ENCODE results near the gene PURB.
"Not testable (repeated sequence)": the region's sequence is repeated elsewhere in the genome, so short reads cannot be mapped to it uniquely, and the experiment has no call there.

The PURB gene

DNA sequence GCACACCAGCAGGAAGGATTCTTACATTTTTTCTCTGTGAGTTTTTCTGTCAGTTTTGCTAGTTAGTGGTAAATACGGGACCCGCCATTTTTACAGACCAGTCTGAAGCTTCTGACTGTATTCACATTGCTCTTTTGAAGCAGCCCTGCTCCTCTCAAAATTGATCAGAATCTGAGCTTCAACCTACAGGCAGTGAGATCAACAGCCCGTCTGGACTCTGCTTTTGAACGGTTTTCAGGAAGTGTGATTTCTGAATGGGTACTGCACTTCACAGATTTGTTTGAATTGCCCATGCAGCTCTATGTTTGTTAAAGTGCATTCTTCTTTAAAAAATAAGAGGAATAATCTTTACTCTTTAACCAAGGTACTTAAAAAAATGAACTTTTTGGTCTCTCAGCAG lies 8.9 kb downstream of the PURB start:
- no peaks in the 10 kb centered on the region for H3K9me2 ChIP-seq (ENCODE audit: low read depth, low read length)
- H3K79me2 ChIP-seq (ENCODE audit: insufficient read depth, low read length), result peaks cover 2% of the 10 kb centered on the region; the same call in 1 of the 2 replicates
- H3K27me3 ChIP-seq (ENCODE audit: insufficient read depth, low read length), result no peaks in the 10 kb centered on the region
- peaks cover 21% of the 10 kb centered on the region for H3K36me3 ChIP-seq (ENCODE audit: insufficient read depth, low read length)
- H3K4me2 ChIP-seq (ENCODE audit: low read length), result no peak overlapping the region
- no peak overlapping the region for H3K4me3 ChIP-seq (ENCODE audit: low read depth, low read length, poor library complexity, severe bottlenecking)
- H3K27ac ChIP-seq (ENCODE audit: low read depth, low read length, poor library complexity, severe bottlenecking), result no peak overlapping the region
- TF ChIP-seq, protein P1, sequence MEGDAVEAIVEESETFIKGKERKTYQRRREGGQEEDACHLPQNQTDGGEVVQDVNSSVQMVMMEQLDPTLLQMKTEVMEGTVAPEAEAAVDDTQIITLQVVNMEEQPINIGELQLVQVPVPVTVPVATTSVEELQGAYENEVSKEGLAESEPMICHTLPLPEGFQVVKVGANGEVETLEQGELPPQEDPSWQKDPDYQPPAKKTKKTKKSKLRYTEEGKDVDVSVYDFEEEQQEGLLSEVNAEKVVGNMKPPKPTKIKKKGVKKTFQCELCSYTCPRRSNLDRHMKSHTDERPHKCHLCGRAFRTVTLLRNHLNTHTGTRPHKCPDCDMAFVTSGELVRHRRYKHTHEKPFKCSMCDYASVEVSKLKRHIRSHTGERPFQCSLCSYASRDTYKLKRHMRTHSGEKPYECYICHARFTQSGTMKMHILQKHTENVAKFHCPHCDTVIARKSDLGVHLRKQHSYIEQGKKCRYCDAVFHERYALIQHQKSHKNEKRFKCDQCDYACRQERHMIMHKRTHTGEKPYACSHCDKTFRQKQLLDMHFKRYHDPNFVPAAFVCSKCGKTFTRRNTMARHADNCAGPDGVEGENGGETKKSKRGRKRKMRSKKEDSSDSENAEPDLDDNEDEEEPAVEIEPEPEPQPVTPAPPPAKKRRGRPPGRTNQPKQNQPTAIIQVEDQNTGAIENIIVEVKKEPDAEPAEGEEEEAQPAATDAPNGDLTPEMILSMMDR (IDR thresholded peaks at IDR 0.05; ENCODE audit: low read length), result no peak
- no peak for TF ChIP-seq EZH2 (IDR thresholded peaks at IDR 0.05; ENCODE audit: borderline replicate concordance, low read length)
- H3F3A ChIP-seq (ENCODE audit: insufficient read depth, low read length), result peaks cover 3% of the 10 kb centered on the region; the same call in 1 of the 2 replicates
- H3K9me3 ChIP-seq (ENCODE audit: low read length), result peaks cover 9% of the 10 kb centered on the region; the same call in 1 of the 2 replicates
- peaks cover 15% of the 10 kb centered on the region for H3K4me1 ChIP-seq (ENCODE audit: insufficient read depth, low read length, severe bottlenecking)
- H2AFZ ChIP-seq (ENCODE audit: low read length), result no peak overlapping the region
- no peaks in the 10 kb centered on the region for H4K20me1 ChIP-seq (ENCODE audit: insufficient read depth, low read length)
- no peak overlapping the region for H3K9ac ChIP-seq (ENCODE audit: low read length)

GRCh38 chr7:44875241-44875640 lies 10.1 kb downstream of the PURB start:
- no peaks in the 10 kb centered on the region for H3K9me2 ChIP-seq (ENCODE audit: low read depth, low read length)
- H3K27ac ChIP-seq (ENCODE audit: low read depth, low read length, poor library complexity, severe bottlenecking), result no peak overlapping the region
- no peaks in the 10 kb centered on the region for H4K20me1 ChIP-seq (ENCODE audit: insufficient read depth, low read length)
- no peak overlapping the region for H2AFZ ChIP-seq (ENCODE audit: low read length)
- no peak overlapping the region for H3K4me3 ChIP-seq (ENCODE audit: low read depth, low read length, poor library complexity, severe bottlenecking)
- no peaks in the 10 kb centered on the region for H3K79me2 ChIP-seq (ENCODE audit: insufficient read depth, low read length)
- H3K4me2 ChIP-seq (ENCODE audit: low read length), result no peak overlapping the region
- H3K9ac ChIP-seq (ENCODE audit: low read length), result no peak overlapping the region
- peaks cover 10% of the 10 kb centered on the region for H3K36me3 ChIP-seq (ENCODE audit: insufficient read depth, low read length)
- peaks cover 3% of the 10 kb centered on the region; the same call in 1 of the 2 replicates for H3F3A ChIP-seq (ENCODE audit: insufficient read depth, low read length)
- TF ChIP-seq, protein P1 (IDR thresholded peaks at IDR 0.05; ENCODE audit: low read length), result no peak
- peaks cover 4% of the 10 kb centered on the region for H3K4me1 ChIP-seq (ENCODE audit: insufficient read depth, low read length, severe bottlenecking)
- H3K9me3 ChIP-seq (ENCODE audit: low read length), result peaks cover 9% of the 10 kb centered on the region; the same call in 1 of the 2 replicates
- no peaks in the 10 kb centered on the region for H3K27me3 ChIP-seq (ENCODE audit: insufficient read depth, low read length)

- peaks cover 12% of the 10 kb centered on the region for H3K9me3 ChIP-seq (ENCODE audit: low read length)
- H3K27me3 ChIP-seq (ENCODE audit: insufficient read depth, low read length), result no peaks in the 10 kb centered on the region
- H3K36me3 ChIP-seq (ENCODE audit: insufficient read depth, low read length), result no peaks in the 10 kb centered on the region; the same call in 1 of the 2 replicates
- no peak overlapping the region for H3K27ac ChIP-seq (ENCODE audit: low read depth, low read length, poor library complexity, severe bottlenecking)
- no peaks in the 10 kb centered on the region for H4K20me1 ChIP-seq (ENCODE audit: insufficient read depth, low read length)
- no peaks in the 10 kb centered on the region for H3K79me2 ChIP-seq (ENCODE audit: insufficient read depth, low read length)
- no peak overlapping the region for H2AFZ ChIP-seq (ENCODE audit: low read length)
- H3K4me1 ChIP-seq (ENCODE audit: insufficient read depth, low read length, severe bottlenecking), result no peaks in the 10 kb centered on the region
- no peak overlapping the region for H3K9ac ChIP-seq (ENCODE audit: low read length)
- H3K4me3 ChIP-seq (ENCODE audit: low read depth, low read length, poor library complexity, severe bottlenecking), result no peak overlapping the region
- TF ChIP-seq, protein P1 (IDR thresholded peaks at IDR 0.05; ENCODE audit: low read length), result no peak
- TF ChIP-seq EZH2 (IDR thresholded peaks at IDR 0.05; ENCODE audit: borderline replicate concordance, low read length), result no peak
- no peaks in the 10 kb centered on the region; the same call in 1 of the 2 replicates for H3K9me2 ChIP-seq (ENCODE audit: low read depth, low read length)
- H3F3A ChIP-seq (ENCODE audit: insufficient read depth, low read length), result peaks cover 3% of the 10 kb centered on the region; the same call in 1 of the 2 replicates
- H3K4me2 ChIP-seq (ENCODE audit: low read length), result no peak overlapping the region
Measured at GRCh38 chr7:44872787-44873186, 12.5 kb downstream of the PURB start.

DNA sequence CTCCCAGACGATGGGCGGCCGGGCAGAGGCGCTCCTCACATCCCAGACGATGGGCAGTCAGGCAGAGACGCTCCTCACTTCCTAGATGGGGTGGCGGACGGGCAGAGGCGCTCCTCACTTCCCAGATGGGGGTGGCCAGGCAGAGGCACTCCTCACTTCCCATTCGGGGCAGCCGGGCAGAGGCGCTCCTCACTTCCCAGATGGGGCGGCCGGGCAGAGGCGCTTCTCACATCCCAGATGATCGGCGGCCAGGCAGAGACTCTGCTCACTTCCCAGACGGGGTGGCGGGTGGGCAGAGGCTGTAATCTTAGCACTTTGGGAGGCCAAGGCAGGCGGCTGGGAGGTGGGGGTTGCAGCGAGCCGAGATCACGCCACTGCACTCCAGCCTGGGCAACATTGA lies 13.4 kb downstream of the PURB start:
- H3K4me3 ChIP-seq (ENCODE audit: low read depth, low read length, poor library complexity, severe bottlenecking); H3K4me2 ChIP-seq (ENCODE audit: low read length); H3K27ac ChIP-seq (ENCODE audit: low read depth, low read length, poor library complexity, severe bottlenecking); H3F3A ChIP-seq (ENCODE audit: insufficient read depth, low read length); H3K4me1 ChIP-seq (ENCODE audit: insufficient read depth, low read length, severe bottlenecking); H3K79me2 ChIP-seq (ENCODE audit: insufficient read depth, low read length); H4K20me1 ChIP-seq (ENCODE audit: insufficient read depth, low read length); H3K27me3 ChIP-seq (ENCODE audit: insufficient read depth, low read length); H3K36me3 ChIP-seq (ENCODE audit: insufficient read depth, low read length); H3K9me2 ChIP-seq (ENCODE audit: low read depth, low read length); H2AFZ ChIP-seq (ENCODE audit: low read length); H3K9ac ChIP-seq (ENCODE audit: low read length): not testable (repeated sequence)
- peaks cover 12% of the 10 kb centered on the region for H3K9me3 ChIP-seq (ENCODE audit: low read length)

- not testable (repeated sequence) for H3K27me3 ChIP-seq (ENCODE audit: insufficient read depth, low read length); H4K20me1 ChIP-seq (ENCODE audit: insufficient read depth, low read length); H3K4me1 ChIP-seq (ENCODE audit: insufficient read depth, low read length, severe bottlenecking); H3K36me3 ChIP-seq (ENCODE audit: insufficient read depth, low read length); H3K27ac ChIP-seq (ENCODE audit: low read depth, low read length, poor library complexity, severe bottlenecking); H3F3A ChIP-seq (ENCODE audit: insufficient read depth, low read length); H2AFZ ChIP-seq (ENCODE audit: low read length); H3K9ac ChIP-seq (ENCODE audit: low read length); H3K4me3 ChIP-seq (ENCODE audit: low read depth, low read length, poor library complexity, severe bottlenecking); H3K4me2 ChIP-seq (ENCODE audit: low read length); H3K79me2 ChIP-seq (ENCODE audit: insufficient read depth, low read length); H3K9me2 ChIP-seq (ENCODE audit: low read depth, low read length)
- H3K9me3 ChIP-seq (ENCODE audit: low read length), result peaks cover 12% of the 10 kb centered on the region
Measured at GRCh38 chr7:44870780-44871179, 14.6 kb downstream of the PURB start.

All from OCI-LY1 (cell line).